Nucleus accumbens (tissue), 56 donors: ENCODE results near the gene GNG14.
"Not testable (repeated sequence)": the region's sequence is repeated elsewhere in the genome, so short reads cannot be mapped to it uniquely, and the experiment has no call there.

Source experiments
- DNase-seq, 56 donors: peaks; one replicate each; lab custom pipeline; 2025; lab: John Stamatoyannopoulos, UW

The GNG14 gene

GRCh38 chr19:12687496-12688196 lies at the start of gene GNG14:
TSS of gene GNG14 (plus strand) at chr19:12687998. CDS start at chr19:12688049, 51 bp downstream.
- no peak for DNase-seq

- no peak for DNase-seq
Measured at GRCh38 chr19:12638611-12639182, 49.1 kb upstream of the GNG14 start.

- peak in 50 of 56 donors; percentile 9 to 85 (median 45) for DNase-seq
Measured at GRCh38 chr19:12639901-12640613, 47.7 kb upstream of the GNG14 start.

GRCh38 chr19:12641456-12641855 lies 46.3 kb upstream of the GNG14 start:
- DNase-seq = no peak

GRCh38 chr19:12642506-12642905 lies 45.3 kb upstream of the GNG14 start:
- DNase-seq = peak in 1 of 56 donors; percentile 1

GRCh38 chr19:12643716-12644115 lies 44.1 kb upstream of the GNG14 start:
- DNase-seq = not testable (repeated sequence)

- DNase-seq = no peak
Measured at GRCh38 chr19:12646551-12646950, 41.2 kb upstream of the GNG14 start.

- no peak for DNase-seq
Measured at GRCh38 chr19:12647047-12647446, 40.8 kb upstream of the GNG14 start.

- DNase-seq = peak in 27 of 56 donors; percentile 4 to 78 (median 28)
Measured at GRCh38 chr19:12647490-12648071, 40.2 kb upstream of the GNG14 start.

- DNase-seq = no peak
Measured at GRCh38 chr19:12648088-12648487, 39.7 kb upstream of the GNG14 start.

GRCh38 chr19:12649941-12650340 lies 37.9 kb upstream of the GNG14 start:
- no peak for DNase-seq

GRCh38 chr19:12652219-12652618 lies 35.6 kb upstream of the GNG14 start:
- no peak for DNase-seq

- no peak for DNase-seq
Measured at GRCh38 chr19:12655546-12655945, 32.3 kb upstream of the GNG14 start.

- peak in 1 of 56 donors; percentile 3 for DNase-seq
Measured at GRCh38 chr19:12656899-12657571, 30.8 kb upstream of the GNG14 start.

GRCh38 chr19:12657966-12658365 lies 29.8 kb upstream of the GNG14 start:
- DNase-seq = no peak

GRCh38 chr19:12660980-12661379 lies 26.8 kb upstream of the GNG14 start:
- DNase-seq = peak in 18 of 56 donors; percentile 1 to 56 (median 18)

- DNase-seq = no peak
Measured at GRCh38 chr19:12664406-12665280, 23.2 kb upstream of the GNG14 start.

- peak in 15 of 56 donors; percentile 2 to 42 (median 13) for DNase-seq
Measured at GRCh38 chr19:12665281-12665573, 22.6 kb upstream of the GNG14 start.

- DNase-seq = peak in 1 of 56 donors; percentile 4
Measured at GRCh38 chr19:12665671-12666264, 22.0 kb upstream of the GNG14 start.
